ENCODE measurements around the gene COL10A1.

COL10A1 gene

DNA sequence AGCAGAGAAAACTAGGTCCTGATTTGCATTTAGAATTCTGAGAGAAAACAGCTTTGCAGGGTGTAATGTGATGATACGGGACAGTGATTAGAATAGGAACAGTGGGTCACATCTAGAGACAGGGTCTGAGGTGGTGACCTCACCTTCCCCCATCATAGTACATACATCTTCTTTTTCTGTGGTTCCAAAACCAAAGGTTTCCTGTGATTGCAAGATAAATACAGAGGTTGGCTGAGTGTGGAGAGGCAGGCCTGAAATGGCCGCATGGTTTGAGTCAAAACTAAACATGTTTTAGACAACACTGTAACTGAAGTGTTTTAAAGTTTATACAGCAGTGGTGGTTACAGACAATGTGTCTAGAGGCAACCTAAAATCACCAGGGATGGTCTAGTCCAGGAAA is 35.7 kb downstream of the COL10A1 start:
- DNase-seq (ENCODE audit: extremely low spot score, insufficient read length, low read depth) (no peak), FAIRE-seq (peak; percentile 76)

DNA sequence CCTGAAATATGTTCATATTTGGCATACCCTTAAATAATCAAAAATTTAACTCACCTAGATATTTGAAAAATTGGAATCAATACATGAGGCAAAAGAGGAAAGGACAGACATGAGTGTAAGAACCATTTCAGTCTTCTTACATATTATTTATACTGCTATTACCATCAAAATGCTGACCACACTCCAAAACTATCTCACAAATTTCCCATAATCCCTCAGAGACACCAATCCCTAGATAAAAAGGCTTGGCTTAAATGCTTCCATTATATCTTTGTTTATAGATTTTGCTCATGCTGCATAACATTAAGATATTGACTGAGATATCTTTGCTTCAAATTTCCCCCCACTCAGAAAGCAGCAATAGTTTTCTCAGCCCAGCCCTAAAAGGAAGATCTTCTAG is 37.0 kb downstream of the COL10A1 start:
- DNase-seq (ENCODE audit: extremely low spot score, insufficient read length, low read depth) (no peak), FAIRE-seq (no peak)

DNA sequence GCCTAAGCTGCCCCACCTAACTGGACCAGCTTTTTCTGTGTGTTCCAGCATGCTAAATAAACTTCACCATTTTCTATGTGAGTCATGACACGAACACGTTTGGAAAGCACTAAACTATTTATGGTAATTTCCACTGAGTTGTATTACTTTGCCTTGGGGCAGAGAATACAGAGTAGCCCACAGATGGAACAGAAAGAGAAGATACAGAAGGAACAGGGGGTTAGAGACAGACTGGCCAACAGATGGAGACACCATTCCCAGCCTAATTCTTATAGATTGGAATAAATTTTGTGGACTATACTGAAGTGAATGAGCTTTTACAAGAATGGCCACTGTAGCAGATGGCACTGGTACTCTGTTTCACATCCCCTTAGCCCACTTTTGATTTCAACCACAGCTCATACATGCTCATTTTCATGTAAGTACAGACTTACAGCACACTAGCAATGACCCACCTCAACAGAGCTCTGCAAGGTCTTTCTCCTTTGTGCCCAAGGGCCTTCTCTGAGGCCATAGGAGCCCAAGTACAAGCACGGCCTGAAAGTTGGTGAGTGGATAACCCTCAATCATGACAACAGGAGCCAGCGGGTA is 38.4 kb downstream of the COL10A1 start:
- FAIRE-seq (peak; percentile 94), DNase-seq (ENCODE audit: extremely low spot score, insufficient read length, low read depth) (no peak)

DNA sequence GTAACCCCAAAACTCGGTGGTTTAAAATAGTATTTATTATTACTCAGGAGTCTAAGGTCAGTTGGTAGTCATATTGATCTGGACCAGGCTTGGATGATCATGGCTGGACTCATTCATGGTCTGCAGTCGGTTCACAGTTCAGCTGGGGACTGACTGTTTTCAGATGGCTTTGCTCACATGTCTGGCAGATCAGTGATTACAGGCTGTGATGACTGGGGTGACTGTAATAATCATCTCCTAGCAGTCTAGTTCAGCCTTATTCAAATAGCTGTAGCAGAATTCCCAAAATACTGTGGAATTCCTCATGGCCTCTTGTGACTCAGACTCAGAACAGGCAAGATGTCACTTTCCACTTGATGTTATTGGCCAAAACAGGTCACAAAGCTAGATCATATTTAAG is 41.6 kb downstream of the COL10A1 start:
- DNase-seq (ENCODE audit: extremely low spot score, insufficient read length, low read depth) (no peak), FAIRE-seq (no peak)

DNA sequence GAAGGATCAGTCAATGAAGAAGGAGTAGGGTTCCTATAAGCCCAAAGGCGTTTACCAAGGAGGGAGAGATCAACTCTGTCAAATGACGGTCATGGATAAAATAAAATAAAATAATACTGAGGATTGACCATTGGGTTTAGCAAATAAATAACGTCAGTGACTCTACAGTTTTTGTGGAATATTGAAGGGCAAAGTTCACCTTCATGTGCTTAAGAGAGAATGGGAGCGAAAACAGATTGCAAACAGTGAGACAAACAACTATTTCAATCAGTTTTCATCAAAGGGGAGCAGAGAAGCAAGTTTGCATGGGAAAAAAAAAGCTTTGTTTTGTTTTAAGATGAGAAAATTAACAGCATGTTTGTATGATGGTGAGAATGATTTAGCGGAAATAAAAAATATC is 42.9 kb downstream of the COL10A1 start:
- no peak for FAIRE-seq

DNA sequence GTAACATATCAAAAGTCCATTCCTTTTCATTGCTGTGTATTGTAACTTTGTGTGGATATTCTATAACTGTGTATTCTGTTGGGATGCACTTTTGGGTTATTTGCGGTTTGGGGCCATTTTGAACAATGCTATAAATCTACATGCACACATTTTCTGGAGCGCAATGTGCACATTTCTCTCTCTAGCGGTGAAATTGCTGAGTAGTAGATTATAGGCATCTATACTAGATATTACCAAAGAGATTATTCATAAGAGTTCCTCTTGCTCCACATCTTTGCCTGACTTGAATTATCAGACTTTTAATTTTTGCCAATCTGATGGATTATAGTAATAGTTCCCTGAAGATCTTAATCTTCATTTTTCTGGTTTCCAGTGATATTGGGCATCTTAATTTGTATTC is 47.0 kb downstream of the COL10A1 start:
- FAIRE-seq (no peak), DNase-seq (ENCODE audit: extremely low spot score, insufficient read length, low read depth) (no peak)

More for the DNA sequence above, 42.9 kb downstream of the COL10A1 start:
- DNase-seq (ENCODE audit: extremely low spot score, insufficient read length, low read depth) = no peak

DNA sequence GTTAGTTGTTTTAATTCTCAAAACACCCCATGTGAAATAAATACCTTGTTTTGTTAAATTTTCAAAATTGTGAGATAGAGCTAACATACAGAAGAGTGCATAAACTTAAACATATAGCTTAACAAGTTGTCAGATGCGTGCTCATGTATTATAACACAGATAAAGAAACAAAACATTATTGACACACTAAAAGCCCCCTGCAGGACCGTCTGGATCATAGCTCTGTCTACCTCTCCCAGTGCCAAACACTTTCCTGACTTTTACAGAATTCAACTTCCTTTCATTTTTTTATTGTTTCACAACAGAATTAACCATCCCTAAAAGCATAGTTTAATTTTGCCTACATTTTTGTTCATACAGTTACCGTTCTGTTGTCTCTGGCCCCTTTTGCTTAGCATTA is 47.4 kb downstream of the COL10A1 start:
- FAIRE-seq = peak; percentile 39
- DNase-seq (ENCODE audit: extremely low spot score, insufficient read length, low read depth) = no peak

DNA sequence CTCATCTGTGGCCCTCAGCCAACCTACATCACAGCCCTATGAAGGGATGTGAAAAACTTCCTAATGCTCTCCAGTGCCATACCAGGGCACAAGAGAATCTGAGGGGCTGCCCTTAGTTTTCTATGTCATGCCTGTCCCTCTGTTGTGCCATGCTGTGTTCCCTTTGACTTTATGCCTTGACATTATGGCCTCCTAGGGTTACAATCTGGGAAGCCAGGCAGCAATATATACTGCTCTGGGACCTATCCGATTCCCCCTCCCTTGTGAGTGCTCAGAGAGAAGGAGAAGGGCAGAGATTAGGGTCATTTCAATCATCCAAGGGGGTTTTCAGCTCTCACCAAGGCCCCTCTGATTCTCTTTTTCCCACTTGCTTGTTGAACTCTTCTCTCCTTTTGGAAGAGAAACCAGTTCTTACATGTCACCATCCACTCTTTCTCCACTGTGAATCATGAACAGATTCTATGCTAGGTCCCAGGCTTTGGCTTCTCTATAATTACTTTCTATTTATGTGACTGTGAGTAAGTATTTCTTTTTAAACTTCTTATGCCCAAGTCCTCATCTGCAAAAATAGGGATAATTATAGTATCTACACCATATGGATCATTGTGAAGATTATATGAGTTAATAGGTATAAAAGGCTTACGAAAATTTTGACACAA is 51.1 kb downstream of the COL10A1 start:
- DNase-seq (ENCODE audit: extremely low spot score, insufficient read length, low read depth) (no peak), FAIRE-seq (no peak)

DNA sequence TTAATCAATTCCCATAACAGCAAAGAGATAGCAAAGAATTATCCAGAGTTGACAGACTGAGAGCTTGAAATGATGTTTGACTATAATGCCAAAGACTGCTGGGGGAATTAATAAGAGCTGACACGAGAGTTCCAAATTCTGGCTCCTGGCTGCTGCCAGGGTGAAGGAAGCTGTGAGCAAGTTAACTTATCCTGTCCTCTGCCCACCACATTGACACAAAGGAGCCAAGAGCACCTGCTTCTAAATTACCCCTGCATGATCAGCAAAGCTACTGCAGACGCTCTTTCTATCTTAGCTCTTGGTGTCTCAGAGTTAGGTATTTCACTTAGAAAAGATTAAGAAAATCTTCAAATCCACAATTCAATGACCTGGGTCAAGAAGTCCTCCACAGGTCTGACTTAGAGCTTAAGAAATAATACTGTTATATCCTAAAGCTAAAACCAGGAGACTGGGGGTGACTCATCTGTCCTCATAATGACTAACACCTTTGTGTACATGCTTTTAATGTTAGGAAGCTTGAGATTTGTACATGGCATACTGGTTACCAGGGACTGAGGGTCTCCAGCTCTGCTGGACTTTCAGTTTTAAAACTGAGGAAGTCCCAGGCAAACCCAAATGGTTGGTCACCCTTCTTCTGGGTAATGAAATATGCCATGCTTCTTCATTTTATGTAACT is 52.0 kb downstream of the COL10A1 start:
- DNase-seq (ENCODE audit: extremely low spot score, insufficient read length, low read depth) = no peak
- FAIRE-seq = no peak

DNA sequence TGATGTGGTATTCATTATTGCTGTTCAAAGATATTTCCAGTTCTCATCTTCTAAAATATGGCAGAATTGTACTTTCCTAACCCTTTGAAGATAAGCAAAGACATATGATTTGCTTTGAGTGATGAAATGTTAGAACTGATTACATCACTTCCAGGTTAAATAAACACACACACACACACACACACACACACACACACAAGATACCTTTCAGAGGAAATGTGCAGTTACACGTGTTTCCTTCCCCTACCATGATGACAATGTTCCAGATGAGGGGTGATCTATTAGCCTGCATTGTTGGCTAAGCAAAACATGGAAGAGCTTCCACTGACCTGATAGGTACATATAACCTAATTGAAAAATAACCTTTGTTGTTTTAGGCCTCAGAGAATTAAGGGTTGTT is 53.6 kb downstream of the COL10A1 start:
- FAIRE-seq (peak; percentile 15), DNase-seq (ENCODE audit: extremely low spot score, insufficient read length, low read depth) (no peak)

DNA sequence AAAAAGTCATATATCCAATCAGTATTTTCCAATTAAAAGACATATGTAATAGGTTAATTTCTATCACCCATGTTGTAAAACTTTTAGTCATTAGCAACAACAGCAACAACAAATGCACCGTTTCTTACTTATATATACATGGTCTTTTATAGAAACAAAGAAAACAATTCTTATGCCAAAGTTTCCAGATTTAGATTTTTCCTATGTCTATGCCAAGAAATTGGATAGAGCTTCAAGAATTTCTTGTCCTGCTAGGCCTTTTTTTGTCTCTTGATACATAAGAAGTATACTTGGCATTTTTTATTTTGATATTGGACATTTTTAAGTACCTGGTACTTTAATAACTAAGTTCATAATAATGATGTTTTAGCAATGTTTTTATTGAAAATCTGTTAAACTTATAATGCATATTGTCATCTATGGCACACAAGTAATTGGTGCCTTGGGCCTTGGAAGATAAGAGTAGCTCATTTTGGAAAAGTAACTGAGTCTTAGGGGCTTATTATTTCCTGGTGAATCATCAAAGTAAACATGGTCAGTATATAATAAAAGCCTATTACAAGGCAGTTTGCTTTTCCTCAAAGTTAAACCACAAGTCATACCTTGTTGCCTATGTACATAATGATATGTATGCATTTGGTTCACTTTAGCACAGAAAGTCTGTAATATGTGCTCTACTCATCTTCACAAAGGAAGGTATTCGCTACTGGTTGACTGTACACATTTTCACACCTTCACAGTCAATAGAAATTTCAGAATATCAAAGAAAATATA is 55.1 kb downstream of the COL10A1 start:
- DNase-seq (ENCODE audit: extremely low spot score, insufficient read length, low read depth) (no peak), FAIRE-seq (no peak)

DNA sequence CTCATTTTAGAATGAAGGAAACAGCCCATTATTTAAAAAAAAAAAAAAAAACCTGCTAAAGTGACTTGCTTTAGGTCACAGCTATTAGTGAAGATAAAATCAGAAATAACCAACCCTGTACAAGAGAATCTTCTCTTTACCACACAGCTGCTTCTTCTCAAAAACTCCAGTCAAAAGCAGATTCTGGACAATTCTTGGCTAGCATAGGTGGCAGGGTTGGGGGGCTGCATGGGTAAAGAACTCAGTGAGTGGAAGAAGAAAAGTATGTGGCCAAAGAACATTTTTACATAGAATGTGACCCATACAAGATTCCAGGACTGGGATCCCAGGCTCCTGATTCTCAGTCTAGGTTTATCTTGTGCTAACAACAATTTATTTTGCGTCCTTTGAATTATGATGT is 55.8 kb downstream of the COL10A1 start:
- no peak for DNase-seq (ENCODE audit: extremely low spot score, insufficient read length, low read depth)
- FAIRE-seq = no peak
